HG03432 (cell line): ENCODE results near the gene SYTL5.
A peak's percentile ranks its signal among the peaks of the same experiment; 100 is the strongest.

Experiments used
- ATAC-seq: cut with Tn5 transposase; IDR thresholded peaks from one replicate; pipeline ENCODE4 v1.9.1; 2021; ENCODE audit warnings: mild to moderate bottlenecking, moderate library complexity; ENCODE audit not compliant: unreplicated experiment

Gene SYTL5

GRCh38 chrX:38086451-38087215 lies 80.3 kb downstream of the SYTL5 start:
- ATAC-seq: no peak

GRCh38 chrX:38087594-38087993 lies 81.2 kb downstream of the SYTL5 start:
- ATAC-seq: no peak

- ATAC-seq: no peak
Measured at GRCh38 chrX:38089173-38089982, 83.0 kb downstream of the SYTL5 start.

DNA sequence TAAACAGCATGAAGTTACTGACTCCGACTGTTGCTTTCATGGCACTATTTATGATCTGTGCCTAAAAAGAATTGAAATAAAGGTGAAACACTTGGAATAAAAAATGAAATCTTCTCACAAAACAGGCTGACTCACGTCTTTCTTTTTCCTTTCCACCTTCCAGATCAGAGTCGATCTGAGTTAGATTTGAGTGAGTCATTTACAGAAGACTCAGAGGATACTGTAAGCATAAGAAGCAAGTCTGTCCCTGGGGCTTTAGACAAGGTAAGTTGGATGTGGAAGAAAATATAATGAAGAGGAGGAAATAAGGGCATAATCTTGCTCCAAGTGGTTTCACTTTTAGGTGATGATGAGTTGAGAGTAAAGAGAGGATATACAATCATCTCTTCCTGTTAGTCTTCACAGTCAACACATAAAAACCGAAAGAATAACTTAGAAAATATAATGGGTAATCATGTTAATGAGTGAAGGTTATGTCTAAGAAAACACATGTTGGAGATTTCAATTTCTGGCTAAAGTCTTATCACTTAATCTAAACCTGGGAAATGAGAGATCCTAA lies 89.7 kb downstream of the SYTL5 start:
- ATAC-seq: no peak

DNA sequence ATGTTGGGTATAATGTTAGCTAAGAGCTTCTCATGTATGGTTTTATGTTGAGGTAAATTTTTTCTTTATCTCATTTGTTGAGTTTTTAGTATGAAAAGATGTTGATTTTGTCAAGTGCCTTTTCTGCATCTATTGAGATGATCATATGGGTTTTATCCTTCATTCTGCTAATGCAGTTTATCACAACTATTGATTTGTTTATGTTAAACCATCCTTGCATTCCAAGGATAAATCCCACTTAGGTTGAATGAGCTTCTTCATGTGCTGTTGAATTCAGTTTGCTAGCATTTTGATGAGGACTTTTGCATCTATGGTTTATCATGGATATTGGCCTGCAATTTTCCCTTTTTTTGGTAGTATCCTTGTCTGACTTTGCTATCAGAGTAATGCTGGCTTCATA lies 93.3 kb downstream of the SYTL5 start:
- ATAC-seq: no peak

GRCh38 chrX:38102240-38102639 lies 95.9 kb downstream of the SYTL5 start:
- no peak for ATAC-seq

GRCh38 chrX:38102875-38103274 lies 96.5 kb downstream of the SYTL5 start:
- no peak for ATAC-seq

DNA sequence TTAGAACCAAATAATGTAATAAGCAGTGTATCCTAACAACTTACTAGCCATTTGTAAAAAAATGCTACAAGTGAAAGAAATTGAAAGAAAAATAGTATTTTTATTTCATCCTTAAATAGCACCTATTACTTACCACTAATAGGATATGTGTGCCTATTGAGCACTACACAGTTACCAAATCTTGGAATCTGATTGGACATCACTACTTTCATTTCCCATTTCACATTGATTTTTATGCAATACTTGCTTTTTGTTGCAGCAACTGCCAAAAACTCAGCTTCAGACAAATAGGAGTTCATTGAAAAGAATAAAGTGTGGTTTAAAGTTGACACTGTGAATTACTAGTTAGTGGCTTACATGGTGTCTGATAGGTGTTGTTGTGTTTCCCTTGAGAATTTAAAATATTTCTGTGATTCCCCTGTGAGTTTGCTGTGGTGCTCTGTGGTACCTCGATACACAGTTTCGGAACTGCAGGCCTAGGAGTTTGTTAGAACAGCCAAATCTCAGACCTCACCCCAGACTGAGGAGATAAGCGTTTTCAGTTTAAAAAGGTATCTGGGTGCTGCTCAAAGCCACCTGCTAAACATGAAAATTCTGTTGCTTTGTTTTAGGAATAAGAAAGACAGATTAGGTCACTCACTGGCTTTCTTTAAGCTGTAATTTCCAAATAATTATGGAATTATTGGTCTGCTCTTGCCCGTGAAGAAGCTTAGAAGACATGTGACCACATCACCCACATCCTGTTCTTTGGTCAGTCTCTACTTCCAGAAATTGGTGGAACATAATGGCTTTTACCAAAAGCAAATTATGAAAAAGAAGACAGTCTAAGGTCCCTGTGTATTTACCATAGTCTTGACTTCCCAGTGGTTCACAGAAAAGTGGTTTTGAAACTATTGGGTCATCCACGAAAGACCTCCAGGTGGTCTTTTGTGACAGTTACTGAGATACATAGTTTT lies 97.8 kb downstream of the SYTL5 start:
- peak; percentile 89 for ATAC-seq

DNA sequence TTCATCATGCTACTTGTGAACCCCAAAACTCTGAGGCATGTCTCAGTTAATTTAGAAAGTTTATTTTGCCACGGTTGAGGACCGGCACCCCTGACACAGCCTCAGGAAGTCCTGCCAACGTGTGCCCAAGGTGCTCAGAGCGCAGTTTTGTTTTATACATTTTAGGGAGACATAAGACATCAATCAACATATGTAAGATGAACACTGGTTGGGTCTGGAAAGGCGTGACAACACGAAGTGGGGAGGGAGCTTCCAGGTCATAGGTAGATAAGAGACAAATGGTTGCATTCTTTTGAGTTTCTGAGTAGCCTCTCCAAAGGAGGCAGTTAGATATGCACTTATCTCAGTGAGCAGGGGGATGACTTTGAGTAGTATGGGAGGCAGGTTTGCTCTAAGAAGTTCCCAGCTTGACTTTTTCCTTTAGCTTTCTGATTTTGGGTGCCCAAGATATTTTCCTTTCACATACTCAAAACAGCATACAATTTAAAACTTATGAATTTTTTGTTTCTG lies 98.9 kb downstream of the SYTL5 start:
- no peak for ATAC-seq

DNA sequence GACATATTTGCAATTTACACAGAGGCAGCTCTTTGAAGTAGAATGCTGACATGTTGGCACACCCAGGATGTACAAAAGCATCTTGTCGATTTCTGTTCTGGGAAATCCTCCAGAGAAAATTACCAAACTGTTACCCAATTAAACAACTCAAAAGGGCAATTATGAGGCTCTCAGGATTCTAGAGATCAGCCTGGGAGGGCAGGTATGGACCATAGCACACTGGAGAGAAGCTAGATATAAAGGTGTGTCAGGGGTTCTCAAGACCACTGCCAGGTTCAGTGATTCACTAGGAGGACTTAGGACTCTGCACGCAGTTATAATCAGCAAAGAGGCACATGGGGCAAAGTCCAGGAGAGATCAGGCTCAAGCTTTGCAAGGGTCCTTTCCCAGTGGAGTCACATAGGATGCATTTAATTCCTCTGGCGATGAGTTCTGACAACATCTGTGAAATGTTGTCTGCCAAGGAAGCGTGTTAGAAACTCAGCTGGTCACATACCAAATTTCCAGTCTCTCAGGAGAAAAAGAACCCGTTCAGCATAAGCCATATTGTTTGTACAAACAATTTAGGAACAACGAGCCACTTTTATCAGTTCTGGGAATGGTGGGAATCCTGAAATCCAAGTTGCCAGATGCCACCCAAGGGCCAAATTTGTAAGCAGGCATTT lies 100.8 kb downstream of the SYTL5 start:
- no peak for ATAC-seq

DNA sequence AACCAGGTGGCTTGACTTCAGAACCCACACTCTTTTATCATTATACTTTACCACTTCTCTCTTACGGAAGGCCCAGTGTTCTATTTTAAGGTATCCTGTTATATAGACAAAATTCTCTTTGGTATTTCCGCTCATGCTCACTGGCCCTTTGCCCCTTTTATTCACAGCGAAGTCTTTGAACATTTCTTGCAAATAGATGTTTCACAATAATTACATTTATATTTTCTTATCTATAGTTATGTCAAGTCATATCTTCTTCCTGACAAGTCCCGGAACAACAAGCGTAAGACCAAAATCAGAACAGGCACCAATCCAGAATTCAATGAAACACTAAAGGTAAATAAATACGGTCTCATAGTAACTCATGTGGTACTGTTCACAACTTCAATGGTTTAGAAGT lies 102.0 kb downstream of the SYTL5 start:
- ATAC-seq: no peak

- ATAC-seq: no peak
Measured at GRCh38 chrX:38109042-38109898, 102.9 kb downstream of the SYTL5 start.

- no peak for ATAC-seq
Measured at GRCh38 chrX:38110231-38110630, 103.9 kb downstream of the SYTL5 start.

DNA sequence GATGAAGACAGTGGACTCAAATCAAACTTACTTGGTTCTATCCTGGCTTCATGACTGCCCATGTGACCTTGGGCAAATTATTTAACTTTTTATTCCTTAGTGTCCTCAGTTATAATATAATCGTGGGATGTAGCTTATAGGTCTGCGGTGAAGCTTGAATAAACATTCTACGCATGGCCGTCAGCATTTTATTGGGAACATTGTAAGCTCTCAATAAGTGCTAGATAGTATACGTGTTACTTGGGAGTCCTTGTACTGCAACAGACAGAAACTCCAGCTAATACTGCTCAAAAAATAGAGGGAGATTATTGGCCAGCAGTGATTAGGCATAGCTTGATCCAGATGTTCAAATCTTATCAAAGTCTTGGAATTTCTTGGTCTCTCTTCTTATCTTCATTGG lies 104.8 kb downstream of the SYTL5 start:
- ATAC-seq: no peak

GRCh38 chrX:38112566-38112965 lies 106.2 kb downstream of the SYTL5 start:
- ATAC-seq: peak; percentile 75

DNA sequence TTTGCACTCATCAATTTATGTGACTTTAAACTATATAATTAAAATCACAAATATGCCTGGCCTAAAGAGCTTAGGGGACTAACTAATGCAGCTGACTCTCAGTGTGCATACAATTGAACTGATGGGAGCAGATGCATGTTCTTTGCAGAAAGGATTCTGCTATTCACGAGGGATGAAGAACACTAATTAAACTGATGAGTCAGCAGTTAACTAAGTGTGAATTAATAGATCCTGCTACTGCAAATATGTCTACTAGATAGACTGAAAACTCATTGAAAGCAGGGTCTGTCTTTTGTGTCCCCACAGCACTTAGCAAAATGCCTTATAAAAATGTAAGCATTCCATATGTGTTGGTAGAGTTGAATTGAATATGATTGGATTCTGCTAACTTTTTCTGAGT lies 110.4 kb downstream of the SYTL5 start:
- ATAC-seq: no peak

- no peak for ATAC-seq
Measured at GRCh38 chrX:38117485-38117884, 111.1 kb downstream of the SYTL5 start.

- no peak for ATAC-seq
Measured at GRCh38 chrX:38124000-38124399, 117.6 kb downstream of the SYTL5 start.

- ATAC-seq: no peak
Measured at GRCh38 chrX:38126179-38126578, 119.8 kb downstream of the SYTL5 start.
